ENCODE data around the gene SGMS1. TPM values are rescaled to one million over a fixed set of nuclear protein-coding genes. Genes with fewer than 3 reads are reported as not detected.

The SGMS1 gene
- total and polyA plus RNA-seq, 2 donors (not counting 1 experiment from before 2014, with no cell fraction given): 39.9 to 82.1 TPM

- Histone ChIP-seq H3K79me2 (ENCODE audit: control insufficient read depth, insufficient read depth, low read length) (no peaks in the 10 kb centered on the region), H3K27me3 (ENCODE audit: control insufficient read depth, insufficient read depth, low read length) (peaks cover 15% of the 10 kb centered on the region), H4K20me1 (ENCODE audit: control insufficient read depth, extremely low read depth, insufficient read depth, low read length) (no peaks in the 10 kb centered on the region), H3K4me2 (ENCODE audit: extremely low read depth, insufficient read depth, low read length) (no peak overlapping the region), H3K27ac (ENCODE audit: insufficient read depth, low read length) (no peak overlapping the region), H2AFZ (ENCODE audit: low read length) (no peak overlapping the region), H3K4me3 (replicated peaks in 1 of 4; ENCODE audit: control extremely low read depth in 1 of 4, insufficient read depth in 1 of 4, low read depth in 3 of 4, low read length in 4 of 4) (no peak overlapping the region), H3K9ac (ENCODE audit: insufficient read depth, low read length) (no peak overlapping the region), H3K36me3 (ENCODE audit: control insufficient read depth, insufficient read depth, low read length) (no peaks in the 10 kb centered on the region), H3K4me1 (ENCODE audit: control insufficient read depth, extremely low read depth, insufficient read depth, low read length) (no peaks in the 10 kb centered on the region), H3K9me3 (ENCODE audit: control insufficient read depth, insufficient read depth, low read depth, low read length) (no peaks in the 10 kb centered on the region)
- TF ChIP-seq, protein P1, sequence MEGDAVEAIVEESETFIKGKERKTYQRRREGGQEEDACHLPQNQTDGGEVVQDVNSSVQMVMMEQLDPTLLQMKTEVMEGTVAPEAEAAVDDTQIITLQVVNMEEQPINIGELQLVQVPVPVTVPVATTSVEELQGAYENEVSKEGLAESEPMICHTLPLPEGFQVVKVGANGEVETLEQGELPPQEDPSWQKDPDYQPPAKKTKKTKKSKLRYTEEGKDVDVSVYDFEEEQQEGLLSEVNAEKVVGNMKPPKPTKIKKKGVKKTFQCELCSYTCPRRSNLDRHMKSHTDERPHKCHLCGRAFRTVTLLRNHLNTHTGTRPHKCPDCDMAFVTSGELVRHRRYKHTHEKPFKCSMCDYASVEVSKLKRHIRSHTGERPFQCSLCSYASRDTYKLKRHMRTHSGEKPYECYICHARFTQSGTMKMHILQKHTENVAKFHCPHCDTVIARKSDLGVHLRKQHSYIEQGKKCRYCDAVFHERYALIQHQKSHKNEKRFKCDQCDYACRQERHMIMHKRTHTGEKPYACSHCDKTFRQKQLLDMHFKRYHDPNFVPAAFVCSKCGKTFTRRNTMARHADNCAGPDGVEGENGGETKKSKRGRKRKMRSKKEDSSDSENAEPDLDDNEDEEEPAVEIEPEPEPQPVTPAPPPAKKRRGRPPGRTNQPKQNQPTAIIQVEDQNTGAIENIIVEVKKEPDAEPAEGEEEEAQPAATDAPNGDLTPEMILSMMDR (conservative IDR thresholded peaks at IDR 0.05 in 1 of 2, IDR thresholded peaks at IDR 0.05 in 1 of 2; ENCODE audit: low read depth in 1 of 2, low read length in 2 of 2): no peak
- no peak for TF ChIP-seq EZH2 (IDR thresholded peaks at IDR 0.05; ENCODE audit: low read length, missing control alignments)
- DNase-seq (ENCODE audit: low read depth in 2 of 2): no peak
These were observed 341.7 kb downstream of the SGMS1 start for GRCh38 chr10:50281967-50282522.

DNA sequence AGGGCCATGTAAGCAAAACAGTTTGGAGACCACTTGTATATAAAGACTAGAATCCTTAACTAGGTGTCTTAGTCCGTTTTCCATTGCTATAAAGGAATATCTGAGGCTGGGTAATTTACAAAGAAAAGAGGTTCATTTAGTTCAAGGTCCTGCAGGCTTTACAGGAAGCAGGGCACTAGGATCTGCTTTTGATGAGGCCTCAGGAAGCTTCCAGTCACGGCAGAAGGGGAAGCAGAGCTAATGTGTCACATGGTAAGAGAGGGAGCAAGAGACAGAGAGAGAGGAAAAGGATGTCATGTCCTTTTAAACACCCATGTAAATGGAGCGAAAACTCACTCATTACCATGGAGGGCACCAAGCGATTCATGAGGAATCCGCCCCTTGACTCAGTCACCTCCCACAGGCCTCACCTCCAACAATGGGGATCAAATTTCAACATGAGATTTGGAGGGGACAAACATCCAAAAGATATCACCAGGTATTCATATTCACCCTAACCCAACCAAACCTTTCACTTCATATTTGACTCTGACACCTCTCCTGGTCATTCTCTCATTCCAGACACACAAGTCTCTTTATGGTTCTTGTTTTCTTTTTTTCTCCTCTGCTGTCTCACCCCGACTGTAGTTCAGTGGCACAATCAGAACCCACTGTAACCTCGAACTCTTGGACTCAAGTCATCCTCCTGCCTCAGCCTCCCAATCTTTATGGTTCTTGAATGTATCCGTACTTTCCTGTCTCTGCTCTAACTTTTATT is 342.4 kb downstream of the SGMS1 start:
- H3K79me2 ChIP-seq (ENCODE audit: control insufficient read depth, insufficient read depth, low read length): no peaks in the 10 kb centered on the region
- H3K27ac ChIP-seq (ENCODE audit: insufficient read depth, low read length): no peak overlapping the region
- H3K9ac ChIP-seq (ENCODE audit: insufficient read depth, low read length): no peak overlapping the region
- no peak overlapping the region for H2AFZ ChIP-seq (ENCODE audit: low read length)
- H3K4me1 ChIP-seq (ENCODE audit: control insufficient read depth, extremely low read depth, insufficient read depth, low read length): no peaks in the 10 kb centered on the region
- H3K9me3 ChIP-seq (ENCODE audit: control insufficient read depth, insufficient read depth, low read depth, low read length): no peaks in the 10 kb centered on the region
- no peak overlapping the region for H3K4me3 ChIP-seq (replicated peaks in 1 of 4; ENCODE audit: control extremely low read depth in 1 of 4, insufficient read depth in 1 of 4, low read depth in 3 of 4, low read length in 4 of 4)
- no peaks in the 10 kb centered on the region for H3K36me3 ChIP-seq (ENCODE audit: control insufficient read depth, insufficient read depth, low read length)
- no peak for TF ChIP-seq EZH2 (IDR thresholded peaks at IDR 0.05; ENCODE audit: low read length, missing control alignments)
- H3K27me3 ChIP-seq (ENCODE audit: control insufficient read depth, insufficient read depth, low read length): peaks cover 18% of the 10 kb centered on the region
- DNase-seq (ENCODE audit: low read depth in 2 of 2): no peak
- H4K20me1 ChIP-seq (ENCODE audit: control insufficient read depth, extremely low read depth, insufficient read depth, low read length): no peaks in the 10 kb centered on the region
- no peak overlapping the region for H3K4me2 ChIP-seq (ENCODE audit: extremely low read depth, insufficient read depth, low read length)

GRCh38 chr10:50280049-50280841 is 343.5 kb downstream of the SGMS1 start:
- Histone ChIP-seq H3K27me3 (ENCODE audit: control insufficient read depth, insufficient read depth, low read length) (peaks cover 18% of the 10 kb centered on the region), H3K79me2 (ENCODE audit: control insufficient read depth, insufficient read depth, low read length) (no peaks in the 10 kb centered on the region), H3K4me2 (ENCODE audit: extremely low read depth, insufficient read depth, low read length) (no peak overlapping the region), H3K9ac (ENCODE audit: insufficient read depth, low read length) (no peak overlapping the region), H3K36me3 (ENCODE audit: control insufficient read depth, insufficient read depth, low read length) (no peaks in the 10 kb centered on the region), H3K4me1 (ENCODE audit: control insufficient read depth, extremely low read depth, insufficient read depth, low read length) (no peaks in the 10 kb centered on the region), H3K4me3 (replicated peaks in 1 of 4; ENCODE audit: control extremely low read depth in 1 of 4, insufficient read depth in 1 of 4, low read depth in 3 of 4, low read length in 4 of 4) (no peak overlapping the region), H3K9me3 (ENCODE audit: control insufficient read depth, insufficient read depth, low read depth, low read length) (no peaks in the 10 kb centered on the region), H3K27ac (ENCODE audit: insufficient read depth, low read length) (no peak overlapping the region), H2AFZ (ENCODE audit: low read length) (no peak overlapping the region), H4K20me1 (ENCODE audit: control insufficient read depth, extremely low read depth, insufficient read depth, low read length) (no peaks in the 10 kb centered on the region)
- TF ChIP-seq EZH2 (IDR thresholded peaks at IDR 0.05; ENCODE audit: low read length, missing control alignments): no peak
- TF ChIP-seq, protein P1 (conservative IDR thresholded peaks at IDR 0.05 in 1 of 2, IDR thresholded peaks at IDR 0.05 in 1 of 2; ENCODE audit: low read depth in 1 of 2, low read length in 2 of 2): no peak
- no peak for DNase-seq (ENCODE audit: low read depth in 2 of 2)
